Rectal smooth muscle tissue (tissue), 1 donor: ENCODE measurements around the gene SLC9A4.

Experiments used
- H3K27ac ChIP-seq: one replicate; pipeline ENCODE4 v1.7.0; 2013; ENCODE audit warnings: low read depth, low read length, inconsistent platforms
- H3K27me3 ChIP-seq: one replicate; pipeline ENCODE4 v1.7.0; 2013; ENCODE audit warnings: low read length; ENCODE audit not compliant: control insufficient read depth, insufficient read depth
- H3K36me3 ChIP-seq: one replicate; pipeline ENCODE4 v1.7.0; 2013; ENCODE audit warnings: low read length; ENCODE audit not compliant: control insufficient read depth, insufficient read depth
- H3K4me1 ChIP-seq: one replicate; pipeline ENCODE4 v1.7.0; 2013; ENCODE audit warnings: low read length; ENCODE audit not compliant: control insufficient read depth, insufficient read depth
- H3K4me3 ChIP-seq: one replicate; pipeline ENCODE4 v1.7.0; 2013; ENCODE audit warnings: low read length
- H3K9ac ChIP-seq: one replicate; pipeline ENCODE4 v1.7.0; 2013; ENCODE audit warnings: low read length

SLC9A4 gene

DNA sequence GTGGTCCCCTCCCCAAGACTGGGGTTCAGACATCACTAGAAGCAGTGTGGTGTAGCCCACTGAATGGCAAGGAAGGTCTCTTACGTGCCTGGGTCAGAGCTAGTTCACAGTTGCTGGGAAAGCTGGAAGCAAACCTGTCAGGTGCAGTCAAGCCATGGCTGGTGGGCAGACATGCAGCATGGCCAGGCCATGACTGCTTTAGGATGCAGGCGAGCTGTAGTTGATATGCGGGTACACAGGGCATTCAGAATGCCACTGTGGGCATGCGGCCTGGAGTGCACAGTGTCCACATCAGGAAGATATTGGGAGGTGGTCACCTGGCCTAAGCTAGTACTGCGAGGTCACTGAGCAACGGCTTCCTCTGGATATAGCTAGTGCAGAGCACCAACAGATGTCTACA lies 11.8 kb upstream of the SLC9A4 start:
- no peak overlapping the region for H3K27ac ChIP-seq
- H3K4me1 ChIP-seq: no peaks in the 10 kb centered on the region
- no peak overlapping the region for H3K9ac ChIP-seq
- no peaks in the 10 kb centered on the region for H3K36me3 ChIP-seq
- no peak overlapping the region for H3K4me3 ChIP-seq
- no peaks in the 10 kb centered on the region for H3K27me3 ChIP-seq

DNA sequence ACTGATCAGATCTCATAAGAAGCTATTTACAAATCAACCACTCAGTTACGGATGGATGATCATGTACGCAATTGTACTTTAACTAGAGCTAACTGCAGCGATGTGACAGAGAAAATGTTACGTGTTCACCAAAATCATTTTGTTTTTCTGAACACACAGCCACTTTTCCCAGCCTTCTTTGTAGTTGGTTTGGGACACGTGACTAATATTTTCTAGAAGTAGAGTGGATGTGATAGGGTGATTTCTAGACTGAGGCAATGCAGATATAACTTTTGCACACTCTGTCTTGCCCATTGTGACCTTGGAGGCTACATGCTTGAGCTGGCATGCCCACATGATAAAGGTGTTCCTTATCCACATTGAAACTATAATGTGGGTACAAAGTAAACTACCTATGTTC lies 9.9 kb upstream of the SLC9A4 start:
- no peaks in the 10 kb centered on the region for H3K36me3 ChIP-seq
- H3K4me3 ChIP-seq: no peak overlapping the region
- no peak overlapping the region for H3K27ac ChIP-seq
- H3K9ac ChIP-seq: no peak overlapping the region
- H3K27me3 ChIP-seq: no peaks in the 10 kb centered on the region
- H3K4me1 ChIP-seq: no peaks in the 10 kb centered on the region

DNA sequence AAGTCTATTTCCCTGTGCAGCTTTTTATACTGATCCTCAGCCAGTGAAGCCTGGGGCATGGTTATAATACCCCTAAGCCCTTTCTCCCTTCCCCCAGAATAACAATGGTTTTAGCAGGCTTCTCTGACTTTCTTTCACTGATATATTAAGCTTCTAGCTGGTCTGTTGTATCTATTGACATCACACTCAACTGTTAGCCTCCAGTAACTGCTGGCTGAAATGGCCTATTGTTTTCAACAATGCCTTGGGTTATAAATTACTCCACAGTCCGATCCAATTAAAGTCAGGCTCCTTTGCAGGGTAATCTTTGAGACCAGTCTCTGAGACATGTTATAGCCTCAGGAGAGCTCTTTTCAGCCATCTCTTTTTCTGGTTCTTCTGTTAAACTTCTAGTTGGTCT lies 2.9 kb upstream of the SLC9A4 start:
- H3K36me3 ChIP-seq: no peaks in the 10 kb centered on the region
- no peak overlapping the region for H3K9ac ChIP-seq
- H3K27me3 ChIP-seq: no peaks in the 10 kb centered on the region
- H3K27ac ChIP-seq: no peak overlapping the region
- H3K4me3 ChIP-seq: no peak overlapping the region
- no peaks in the 10 kb centered on the region for H3K4me1 ChIP-seq

DNA sequence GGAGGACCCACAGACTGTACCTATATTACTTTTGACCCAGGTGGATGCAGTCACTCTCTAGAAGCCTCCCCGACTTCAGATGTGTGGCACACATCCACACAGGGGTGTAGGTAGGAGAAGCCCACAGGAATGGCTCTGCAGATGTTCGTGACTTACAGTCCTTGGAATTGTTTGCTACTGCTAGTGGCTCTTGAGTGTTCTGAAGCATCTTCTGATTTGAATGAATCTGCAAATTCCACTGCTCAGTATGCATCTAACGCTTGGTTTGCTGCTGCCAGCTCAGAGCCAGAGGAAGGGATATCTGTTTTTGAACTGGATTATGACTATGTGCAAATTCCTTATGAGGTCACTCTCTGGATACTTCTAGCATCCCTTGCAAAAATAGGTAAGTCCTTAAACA lies 605 bp downstream of the SLC9A4 start:
- Histone ChIP-seq H3K27ac (no peak overlapping the region), H3K9ac (no peak overlapping the region), H3K27me3 (no peaks in the 10 kb centered on the region), H3K4me3 (no peak overlapping the region), H3K36me3 (no peaks in the 10 kb centered on the region), H3K4me1 (no peaks in the 10 kb centered on the region)

DNA sequence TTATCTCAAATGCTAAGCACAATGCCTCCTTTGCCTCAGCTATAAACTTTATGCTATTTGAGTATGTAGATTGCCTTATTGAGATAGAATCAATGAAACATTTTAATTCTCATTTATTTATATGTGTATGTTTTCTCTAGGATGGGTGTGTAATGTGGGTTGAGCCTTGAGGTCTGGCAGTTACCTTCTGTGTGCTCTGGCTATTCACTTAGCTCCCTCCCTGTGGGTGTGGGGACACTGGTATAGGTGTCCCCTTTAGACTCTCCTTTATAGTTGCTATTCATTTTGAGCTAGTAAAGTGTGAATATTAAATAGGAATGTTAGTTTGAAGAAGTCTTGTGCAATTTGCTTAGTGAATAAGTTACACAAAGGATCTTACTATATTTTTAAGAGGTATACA lies 1.8 kb downstream of the SLC9A4 start:
- Histone ChIP-seq H3K36me3 (no peaks in the 10 kb centered on the region), H3K4me3 (no peak overlapping the region), H3K27ac (no peak overlapping the region), H3K4me1 (no peaks in the 10 kb centered on the region), H3K9ac (no peak overlapping the region), H3K27me3 (no peaks in the 10 kb centered on the region)

DNA sequence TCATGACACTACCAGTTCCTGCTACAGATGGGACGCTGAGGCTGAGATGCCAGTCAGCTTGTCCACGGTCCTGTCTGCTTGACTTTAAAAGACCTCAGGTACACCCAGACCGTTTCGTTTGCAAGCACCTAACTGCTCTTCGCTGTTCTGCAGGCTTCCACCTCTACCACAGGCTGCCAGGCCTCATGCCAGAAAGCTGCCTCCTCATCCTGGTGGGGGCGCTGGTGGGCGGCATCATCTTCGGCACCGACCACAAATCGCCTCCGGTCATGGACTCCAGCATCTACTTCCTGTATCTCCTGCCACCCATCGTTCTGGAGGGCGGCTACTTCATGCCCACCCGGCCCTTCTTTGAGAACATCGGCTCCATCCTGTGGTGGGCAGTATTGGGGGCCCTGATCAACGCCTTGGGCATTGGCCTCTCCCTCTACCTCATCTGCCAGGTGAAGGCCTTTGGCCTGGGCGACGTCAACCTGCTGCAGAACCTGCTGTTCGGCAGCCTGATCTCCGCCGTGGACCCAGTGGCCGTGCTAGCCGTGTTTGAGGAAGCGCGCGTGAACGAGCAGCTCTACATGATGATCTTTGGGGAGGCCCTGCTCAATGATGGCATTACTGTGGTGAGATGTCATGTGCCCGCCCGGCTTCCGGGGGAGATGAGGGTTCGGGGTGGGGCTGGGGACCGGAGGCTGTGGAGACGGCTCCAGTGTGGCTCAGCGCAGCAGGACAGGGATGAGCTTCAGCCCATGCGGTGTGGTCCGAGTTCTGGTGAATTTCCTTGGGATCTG lies 5.9 kb downstream of the SLC9A4 start:
- H3K36me3 ChIP-seq: no peaks in the 10 kb centered on the region
- no peak overlapping the region for H3K4me3 ChIP-seq
- H3K4me1 ChIP-seq: no peaks in the 10 kb centered on the region
- H3K27ac ChIP-seq: no peak overlapping the region
- H3K9ac ChIP-seq: no peak overlapping the region
- H3K27me3 ChIP-seq: no peaks in the 10 kb centered on the region

DNA sequence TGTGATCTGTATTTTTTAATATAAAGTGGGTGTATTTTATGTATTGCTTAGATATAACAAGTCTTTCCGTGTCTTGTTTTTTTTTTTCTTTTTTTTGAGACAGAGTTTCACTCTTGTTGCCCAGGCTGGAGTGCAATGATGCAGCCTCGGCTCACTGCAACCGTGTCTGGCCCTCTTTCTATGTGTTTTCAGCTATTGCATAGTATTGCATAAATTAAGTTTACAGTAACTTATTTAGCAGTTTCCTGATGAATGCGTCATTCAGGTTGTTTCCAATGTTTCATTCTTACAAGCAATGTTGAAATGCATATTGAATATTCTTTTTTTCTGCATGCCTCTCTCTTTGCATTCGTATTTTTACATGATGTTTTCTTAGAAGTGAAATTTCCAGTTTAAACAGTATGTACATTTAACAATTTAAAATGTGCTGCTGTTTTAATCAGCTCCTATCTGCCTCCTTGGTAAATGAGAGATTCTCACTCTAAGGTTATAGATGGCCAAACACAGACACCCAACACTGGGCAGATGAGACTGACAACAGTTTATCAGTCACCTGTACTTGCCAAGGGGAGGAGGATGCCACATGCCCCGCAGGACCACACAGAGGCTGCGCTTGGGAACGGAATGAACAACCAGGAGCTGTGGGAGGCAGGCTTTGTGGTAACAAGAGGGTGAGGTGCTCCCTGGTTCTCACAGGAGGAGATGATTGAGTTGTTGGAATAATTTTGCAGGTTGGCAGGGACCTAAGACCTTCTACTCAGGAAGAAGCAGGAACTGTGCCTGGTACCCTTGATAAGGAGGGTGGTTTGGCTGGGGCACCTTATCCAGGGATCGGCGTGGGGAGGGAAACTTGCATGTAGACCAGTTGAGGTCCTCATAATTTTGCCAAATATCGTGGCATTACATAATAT lies 7.5 kb downstream of the SLC9A4 start:
- no peaks in the 10 kb centered on the region for H3K4me1 ChIP-seq
- no peaks in the 10 kb centered on the region for H3K36me3 ChIP-seq
- no peaks in the 10 kb centered on the region for H3K27me3 ChIP-seq
- no peak overlapping the region for H3K4me3 ChIP-seq
- no peak overlapping the region for H3K27ac ChIP-seq
- H3K9ac ChIP-seq: no peak overlapping the region

DNA sequence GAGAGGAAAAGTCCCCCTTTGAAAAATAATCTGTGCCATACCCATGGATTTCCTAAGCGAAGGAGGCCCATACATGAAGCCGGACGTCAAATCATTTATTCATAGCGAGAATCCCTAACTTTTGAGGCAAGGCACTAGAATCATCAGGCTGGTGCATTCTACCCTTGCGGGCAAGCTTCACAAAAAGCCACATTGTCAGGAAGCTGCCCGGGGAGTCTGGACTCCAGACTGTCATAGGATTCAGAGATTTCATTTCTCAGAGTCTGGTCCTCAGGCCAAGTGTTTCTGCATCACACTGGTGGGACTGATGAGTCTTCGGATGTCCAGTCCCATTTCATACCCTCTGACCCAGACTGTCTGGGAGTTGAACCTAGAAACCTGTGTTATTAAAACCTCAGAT lies 8.9 kb downstream of the SLC9A4 start:
- Histone ChIP-seq H3K27ac (no peak overlapping the region), H3K27me3 (no peaks in the 10 kb centered on the region)

DNA sequence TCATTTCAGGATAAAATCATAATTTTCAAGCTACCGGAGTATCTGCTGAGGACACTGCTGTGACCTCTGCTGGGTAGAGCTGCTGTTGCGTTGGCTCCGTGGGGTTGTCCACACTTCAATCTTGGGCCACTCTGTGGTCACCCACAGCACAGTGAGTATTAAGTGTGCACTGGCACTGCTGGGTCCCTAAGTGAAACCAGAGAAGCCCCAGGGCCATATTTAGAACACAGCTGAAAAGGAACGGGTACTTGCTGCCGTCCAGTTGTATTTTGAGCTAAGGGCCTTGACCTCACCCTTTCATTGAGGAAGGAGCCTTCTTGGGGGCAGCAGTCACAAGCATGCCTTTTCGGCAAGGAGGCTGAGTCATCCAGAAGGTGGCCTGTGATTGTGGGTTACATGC lies 10.1 kb downstream of the SLC9A4 start:
- Histone ChIP-seq H3K27me3 (no peaks in the 10 kb centered on the region), H3K36me3 (no peaks in the 10 kb centered on the region), H3K4me1 (no peaks in the 10 kb centered on the region), H3K27ac (no peak overlapping the region), H3K9ac (no peak overlapping the region), H3K4me3 (no peak overlapping the region)

More for the DNA sequence above, 8.9 kb downstream of the SLC9A4 start:
- Histone ChIP-seq H3K4me1 (no peaks in the 10 kb centered on the region), H3K9ac (no peak overlapping the region), H3K4me3 (no peak overlapping the region), H3K36me3 (no peaks in the 10 kb centered on the region)

DNA sequence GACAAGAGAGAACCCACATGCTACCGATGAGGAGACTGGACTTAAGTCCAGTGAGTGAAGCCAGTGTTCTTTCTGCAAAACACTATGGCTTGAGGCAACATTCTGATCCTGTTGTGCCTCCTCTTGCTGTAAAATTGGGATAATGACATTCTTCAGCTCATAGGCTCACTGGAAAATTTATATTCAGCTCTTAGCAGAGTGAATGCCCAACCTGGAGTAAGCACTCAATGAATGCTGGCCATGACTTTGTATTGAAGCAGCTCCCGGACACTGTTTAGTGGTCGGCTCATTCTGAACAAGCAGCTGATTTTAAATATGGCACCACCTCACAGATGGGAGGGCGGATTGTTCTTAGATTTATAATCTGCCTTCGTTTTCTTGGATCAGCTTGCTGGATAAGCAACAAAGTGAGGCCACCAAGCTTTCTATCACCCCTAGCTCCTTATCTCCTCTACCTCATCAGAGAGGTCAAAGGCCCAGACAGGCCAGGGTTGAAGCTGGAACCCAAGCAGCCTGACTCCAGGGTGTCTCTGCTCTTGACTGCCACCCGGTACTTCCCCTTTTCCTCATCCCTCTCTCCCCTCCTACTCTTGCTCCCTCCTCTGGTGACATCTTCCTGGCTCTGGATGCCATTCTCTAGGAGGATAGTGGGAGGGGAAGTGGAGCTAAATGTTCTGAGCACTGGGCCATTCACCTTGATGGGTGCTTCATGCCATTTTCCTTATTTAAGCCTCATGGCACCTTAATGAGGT lies 11.5 kb downstream of the SLC9A4 start:
- Histone ChIP-seq H3K9ac (no peak overlapping the region), H3K27me3 (no peaks in the 10 kb centered on the region), H3K27ac (no peak overlapping the region), H3K4me3 (no peak overlapping the region), H3K36me3 (no peaks in the 10 kb centered on the region), H3K4me1 (no peaks in the 10 kb centered on the region)

DNA sequence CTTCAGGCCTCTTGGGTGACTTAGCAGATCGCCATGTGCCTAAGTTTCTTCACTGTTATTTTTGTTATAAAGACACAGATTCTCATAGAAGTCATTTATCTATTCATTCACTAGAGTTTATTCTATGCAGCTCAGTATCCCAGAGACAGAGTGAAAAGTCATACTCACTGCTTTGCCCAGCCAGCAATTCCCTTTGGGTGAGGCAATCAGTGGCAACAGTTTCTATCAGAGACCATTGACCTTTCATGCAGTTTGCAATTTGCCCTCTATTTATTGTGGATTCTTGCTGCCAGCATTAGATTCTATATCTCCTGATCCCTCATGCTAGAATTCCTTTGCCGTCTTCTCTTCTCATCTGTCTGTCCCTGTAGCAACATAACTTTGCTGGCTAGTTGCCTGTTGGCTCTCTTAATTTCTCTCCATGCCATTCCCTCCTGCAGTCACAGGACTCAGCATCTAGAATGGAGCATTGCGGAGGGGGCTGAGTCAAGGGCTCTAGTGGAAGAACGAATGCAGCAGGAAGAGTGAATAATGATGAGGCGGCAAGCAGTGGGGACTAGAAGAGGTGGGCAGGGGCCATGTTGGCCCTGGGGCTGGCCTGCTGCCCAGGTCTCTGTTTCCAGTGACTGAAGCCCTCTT lies 12.2 kb downstream of the SLC9A4 start:
- Histone ChIP-seq H3K27ac (no peak overlapping the region), H3K36me3 (no peaks in the 10 kb centered on the region), H3K4me1 (no peaks in the 10 kb centered on the region), H3K9ac (no peak overlapping the region), H3K27me3 (no peaks in the 10 kb centered on the region), H3K4me3 (no peak overlapping the region)
